IMR-90 (cell line): ENCODE results near the gene EYS. TPM values are rescaled to one million over a fixed set of nuclear protein-coding genes. Genes with fewer than 3 reads are reported as not detected.
A peak's percentile ranks its signal among the peaks of the same experiment; 100 is the strongest.

Experiments used
- ATAC-seq: fragments of 200-7000 bp; cut with Tn5 transposase; 2 replicates; pipeline ENCODE4 v1.9.1; 2020; ENCODE audit warnings: low read depth, mild to moderate bottlenecking, moderate library complexity
- BruUV-seq: library from RNA; stranded (reverse); fragments of 400-500 nt; replicated peaks from 2 replicates; lab custom pipeline; 2021; lab: Mats Ljungman, UMichigan
- CTCF ChIA-PET: fragments of 300-600 bp; formaldehyde crosslinking; extraction: SDS; loops from one replicate; lab custom pipeline; 2021; ENCODE audit warnings: antibody characterized with exemption; lab: Yijun Ruan, JAX
- POLR2A ChIA-PET: fragments of 300-600 bp; sonication (Branson Sonifier 250); formaldehyde crosslinking; loops from one replicate; lab custom pipeline; 2022; ENCODE audit warnings: antibody characterized with exemption; ENCODE audit not compliant: unreplicated experiment; lab: Charles Lee
- DNase-seq: peaks from one replicate; pipeline ENCODE4 v3.0.0; 2013
- H2AFZ ChIP-seq: replicated peaks from 2 replicates; pipeline ENCODE3; 2013; ENCODE audit warnings: low read length, mild to moderate bottlenecking; ENCODE audit not compliant: poor library complexity
- H2AK5ac ChIP-seq: 2 replicates; pipeline ENCODE4 v1.6.1; 2013; ENCODE audit warnings: low read depth, low read length, inconsistent platforms
- H2AK9ac ChIP-seq: replicated peaks from 2 replicates; pipeline ENCODE3; 2013; ENCODE audit warnings: mild to moderate bottlenecking, low read depth, low read length, moderate library complexity; ENCODE audit not compliant: poor library complexity
- H2BK120ac ChIP-seq: 2 replicates; pipeline ENCODE4 v1.6.1; 2013; ENCODE audit warnings: low read depth, low read length, inconsistent platforms
- H2BK15ac ChIP-seq: 3 replicates; pipeline ENCODE4 v1.6.1; 2013; ENCODE audit warnings: low read depth, low read length, inconsistent platforms
- H2BK20ac ChIP-seq: 2 replicates; pipeline ENCODE4 v1.6.1; 2013; ENCODE audit warnings: low read depth, mild to moderate bottlenecking, inconsistent platforms, low read length, moderate library complexity
- H2BK5ac ChIP-seq: 2 replicates; pipeline ENCODE4 v1.6.1; 2013; ENCODE audit warnings: mild to moderate bottlenecking, low read depth, low read length, inconsistent platforms; ENCODE audit not compliant: poor library complexity, severe bottlenecking
- H3K14ac ChIP-seq: replicated peaks from 2 replicates; pipeline ENCODE4 v1.6.1; 2013; ENCODE audit warnings: low read depth, low read length, inconsistent platforms
- H3K18ac ChIP-seq: 2 replicates; pipeline ENCODE4 v1.6.1; 2013; ENCODE audit warnings: low read depth, low read length, control low read depth
- H3K23ac ChIP-seq: 2 replicates; pipeline ENCODE4 v1.6.1; 2013; ENCODE audit warnings: low read depth, low read length, inconsistent platforms
- H3K27ac ChIP-seq: 2 replicates; pipeline ENCODE4 v1.5.1; 2013; ENCODE audit warnings: mild to moderate bottlenecking, control low read depth, low read length; ENCODE audit not compliant: insufficient read depth
- H3K27me3 ChIP-seq: 2 replicates; pipeline ENCODE4 v1.6.1; 2013; ENCODE audit warnings: low read length; ENCODE audit not compliant: control insufficient read depth, insufficient read depth
- H3K36me3 ChIP-seq: 2 replicates; pipeline ENCODE4 v1.6.1; 2013; ENCODE audit warnings: low read length, mixed read lengths; ENCODE audit not compliant: control insufficient read depth, insufficient read depth
- H3K4ac ChIP-seq: 2 replicates; pipeline ENCODE4 v1.6.1; 2013; ENCODE audit warnings: low read depth, low read length, inconsistent platforms
- H3K4me1 ChIP-seq: 2 replicates; pipeline ENCODE4 v1.6.1; 2013; ENCODE audit warnings: low read length, mixed read lengths; ENCODE audit not compliant: control insufficient read depth, insufficient read depth
- H3K4me2 ChIP-seq: 2 replicates; pipeline ENCODE4 v1.6.1; 2013; ENCODE audit warnings: low read depth, mild to moderate bottlenecking, control low read depth, low read length, moderate library complexity
- H3K4me3 ChIP-seq: 2 replicates; pipeline ENCODE4 v1.5.1; 2013; ENCODE audit warnings: low read depth, mild to moderate bottlenecking, control low read depth, low read length, moderate library complexity; ENCODE audit not compliant: insufficient read depth
- H3K56ac ChIP-seq: 2 replicates; pipeline ENCODE4 v1.6.1; 2013; ENCODE audit warnings: low read length, inconsistent platforms; ENCODE audit not compliant: insufficient read depth; ENCODE audit errors: extremely low read depth
- H3K79me1 ChIP-seq, 2 experiments: 2 replicates each; pipeline ENCODE4 v1.6.1; 2013; ENCODE audit warnings: low read length in 2 of 2, inconsistent platforms in 1 of 2, low read depth in 1 of 2
- H3K9ac ChIP-seq: 2 replicates; pipeline ENCODE4 v1.6.1; 2013; ENCODE audit warnings: low read depth, low read length, control low read depth
- H3K9me1 ChIP-seq: 2 replicates; pipeline ENCODE4 v1.6.1; 2013; ENCODE audit warnings: low read length, inconsistent platforms; ENCODE audit not compliant: insufficient read depth
- H3K9me3 ChIP-seq: 2 replicates; pipeline ENCODE4 v1.6.1; 2013; ENCODE audit warnings: low read length; ENCODE audit not compliant: control insufficient read depth, insufficient read depth
- H4K20me1 ChIP-seq: 2 replicates; pipeline ENCODE4 v1.6.1; 2013; ENCODE audit warnings: low read length, inconsistent platforms; ENCODE audit not compliant: insufficient read depth
- H4K5ac ChIP-seq: 2 replicates; pipeline ENCODE4 v1.6.1; 2013; ENCODE audit warnings: mild to moderate bottlenecking, low read depth, low read length, control low read depth
- H4K8ac ChIP-seq, 2 experiments: 2 replicates each; pipeline ENCODE4 v1.6.1; 2013; ENCODE audit warnings: low read depth in 2 of 2, low read length in 2 of 2, control low read depth in 1 of 2, inconsistent platforms in 1 of 2
- H4K91ac ChIP-seq: 2 replicates; pipeline ENCODE4 v1.6.1; 2013; ENCODE audit warnings: low read depth, low read length, inconsistent platforms; ENCODE audit not compliant: insufficient read depth
- CEBPB ChIP-seq: IDR thresholded peaks from 2 replicates; pipeline ENCODE4 v1.6.1; 2012; ENCODE audit warnings: low read depth, low read length, improper control_type of control experiment
- MAFK ChIP-seq: IDR thresholded peaks from 2 replicates; pipeline ENCODE4 v1.6.1; 2012; ENCODE audit warnings: low read depth, low read length, improper control_type of control experiment
- MXI1 ChIP-seq: IDR thresholded peaks from 2 replicates; pipeline ENCODE4 v1.6.1; 2012; ENCODE audit warnings: low read depth, mild to moderate bottlenecking, low read length, moderate library complexity, borderline replicate concordance
- RAD21 ChIP-seq: IDR thresholded peaks from 2 replicates; pipeline ENCODE4 v1.6.1; 2012; ENCODE audit warnings: low read length, improper control_type of control experiment
- USF2 ChIP-seq: fragments of 150-350 bp; IDR thresholded peaks from 2 replicates; pipeline ENCODE4 v1.6.1; 2017; ENCODE audit warnings: mild to moderate bottlenecking, antibody characterized with exemption, low read length, low read depth
- WGBS, 2 experiments: methylation state at CpG; one replicate each; pipeline versions ENCODE4 v1.1.5 to v1.1.7; 2013; ENCODE audit warnings: missing lambda C conversion rate in 2 of 2; ENCODE audit not compliant: insufficient read length in 1 of 2; ENCODE audit errors: extremely low coverage in 2 of 2; 5-methylcytosine and 5-hydroxymethylcytosine counted together
- dilution Hi-C: fragments of 300-500 bp; cut with HindIII; formaldehyde crosslinking; loops from one replicate; pipeline ENCODE4 v1.14.3; 2018; ENCODE audit warnings: low sequenced_read_pairs; ENCODE audit not compliant: unreplicated experiment
- in situ Hi-C: fragments of 300-500 bp; cut with MboI; formaldehyde crosslinking; loops from 3 replicates; pipeline ENCODE4 v1.14.3; 2019; ENCODE audit warnings: low sequenced_read_pairs, inconsistent platforms, mixed read lengths
- intact Hi-C: fragments of 100-400 bp; cut with micrococcal nuclease; formaldehyde crosslinking; loops from 2 replicates; pipeline ENCODE4 v1.10.0; 2022
- polyA plus RNA-seq, 3 experiments: library from polyadenylated mRNA; depleted of rRNA; stranded (reverse); fragments of >200 nt; gene quantifications; 2 replicates each; pipeline ENCODE4 v1.2.3, GENCODE V29; 2012; ENCODE audit warnings: low replicate concordance in 1 of 3
- total RNA-seq: library from RNA; depleted of rRNA; stranded (reverse); fragments of >200 nt; gene quantifications from 2 replicates; pipeline ENCODE4 v1.2.3, GENCODE V29; 2012

The EYS gene
- total and polyA plus RNA-seq, 2 of the 4 experiments (the other 2 are of a cell fraction) = under 0.01 TPM; not detected in 1

- intact Hi-C loops (no loop called here), dilution Hi-C loops (no loop called here), in situ Hi-C loops (no loop called here)
- Histone ChIP-seq H3K9me3 (no peaks in the 10 kb centered on the region), H2AFZ (no peak overlapping the region), H2BK120ac (no peak overlapping the region), H4K8ac (no peak overlapping the region), H3K36me3 (no peaks in the 10 kb centered on the region), H3K4me3 (no peak overlapping the region), H2AK5ac (no peak overlapping the region), H3K27me3 (no peaks in the 10 kb centered on the region), H3K9me1 (no peaks in the 10 kb centered on the region), H3K14ac (no peak overlapping the region), H3K23ac (no peak overlapping the region), H3K56ac (no peak overlapping the region), H3K18ac (no peak overlapping the region), H3K4me1 (no peaks in the 10 kb centered on the region), H4K5ac (no peak overlapping the region), H4K91ac (no peak overlapping the region), H4K20me1 (no peaks in the 10 kb centered on the region), H2AK9ac (no peak overlapping the region), H3K79me1 (no peaks in the 10 kb centered on the region), H2BK20ac (no peak overlapping the region), H3K4me2 (no peak overlapping the region), H3K9ac (no peak overlapping the region), H2BK15ac (no peak overlapping the region), H3K4ac (no peak overlapping the region), H2BK5ac (no peak overlapping the region), H3K27ac (no peak overlapping the region)
- CTCF ChIA-PET = no interaction called here
- TF ChIP-seq RAD21 (no peak), MXI1 (no peak), CEBPB (no peak), USF2 (no peak), MAFK (peak; percentile 54)
- WGBS, 2 experiments = no CpG with 5 or more reads among the region's 3 CpGs
- BruUV-seq = no TSS peak
- POLR2A ChIA-PET = no interaction called here
- ATAC-seq (no peak), DNase-seq (no peak)
Observed at GRCh38 chr6:65649392-65649791, 57.6 kb downstream of the EYS start.
